HepG2 (cell line): ENCODE data around the gene GC. TPM values are rescaled to one million over a fixed set of nuclear protein-coding genes. Genes with fewer than 3 reads are reported as not detected.

Experiments
- ATAC-seq: fragments of 200-7000 bp; cut with Tn5 transposase; 3 replicates; pipeline ENCODE4 v1.9.1; 2020; ENCODE audit warnings: mild to moderate bottlenecking, moderate library complexity
- BruUV-seq: library from RNA; stranded (reverse); fragments of 400-500 nt; replicated peaks from 2 replicates; lab custom pipeline; 2021; lab: Mats Ljungman, UMichigan
- CTCF ChIA-PET: fragments of 300-600 bp; formaldehyde crosslinking; extraction: SDS; loops from one replicate; lab custom pipeline; 2021; ENCODE audit warnings: low total read pairs, inconsistent platforms, low intra/inter-chr PET ratio; lab: Yijun Ruan, JAX
- POLR2A ChIA-PET: fragments of 350-600 bp; sonication (Branson Sonifier 250); formaldehyde crosslinking; loops from one replicate; lab custom pipeline; 2020; ENCODE audit warnings: antibody characterized with exemption, inconsistent platforms; lab: Yijun Ruan, JAX
- DNase-seq: peaks from one replicate; pipeline ENCODE4 v3.0.0-alpha.2; 2015; ENCODE audit warnings: low spot score
- FAIRE-seq: peaks from 3 replicates; lab custom pipeline; 2011; peaks lifted over from hg19 to GRCh38; lab: Jason Lieb, UNC
- H2AFZ ChIP-seq: one replicate; pipeline ENCODE4 v1.6.1; 2011; ENCODE audit warnings: low read length, inconsistent platforms
- H3K27ac ChIP-seq: fragments of 300-600 bp; 3 replicates; pipeline ENCODE4 v1.8.0; 2011; ENCODE audit warnings: mixed run types, mild to moderate bottlenecking, mixed read lengths, low read length, inconsistent platforms; ENCODE audit not compliant: insufficient read depth; ENCODE audit errors: extremely low read length
- H3K27me3 ChIP-seq, 2 experiments: fragments of 200-600 bp in 1 of 2; 2 replicates in 1 of 2; 3 replicates in 1 of 2; pipeline versions ENCODE4 v1.6.0 to v1.8.0; 2011; ENCODE audit warnings: low read length in 2 of 2, mild to moderate bottlenecking in 2 of 2, moderate library complexity in 2 of 2, inconsistent platforms in 1 of 2; ENCODE audit not compliant: insufficient read depth in 2 of 2, control insufficient read depth in 1 of 2
- H3K36me3 ChIP-seq, 2 experiments: fragments of 200-600 bp in 1 of 2; replicated peaks in 1 of 2; 2 replicates in 1 of 2; 3 replicates in 1 of 2; pipeline versions ENCODE4 v1.5.1 to v1.8.0; 2011; ENCODE audit warnings: low read length in 2 of 2, inconsistent platforms in 1 of 2; ENCODE audit not compliant: insufficient read depth in 2 of 2, control insufficient read depth in 1 of 2
- H3K4me1 ChIP-seq: 2 replicates; pipeline ENCODE4 v1.5.1; 2012; ENCODE audit warnings: low read length, inconsistent platforms; ENCODE audit not compliant: insufficient read depth
- H3K4me2 ChIP-seq: 2 replicates; pipeline ENCODE4 v1.6.0; 2011; ENCODE audit warnings: low read depth, low read length, inconsistent platforms
- H3K4me3 ChIP-seq, 3 experiments: fragments of 200-600 bp in 1 of 3; sonication (generic), shearing (Covaris generic) in 1 of 3; replicated peaks in 1 of 3; 2 replicates each; pipeline ENCODE4 v1.5.1; 2011 to 2016; ENCODE audit warnings: low read length in 3 of 3, inconsistent platforms in 2 of 3, low read depth in 2 of 3, mild to moderate bottlenecking in 2 of 3, control low read depth in 1 of 3, mixed read lengths in 1 of 3; ENCODE audit not compliant: insufficient read depth in 1 of 3
- H3K79me2 ChIP-seq: one replicate; pipeline ENCODE4 v1.6.1; 2011; ENCODE audit warnings: low read length, inconsistent platforms; ENCODE audit not compliant: insufficient read depth
- H3K9ac ChIP-seq: 2 replicates; pipeline ENCODE4 v1.6.0; 2011; ENCODE audit warnings: mild to moderate bottlenecking, low read depth, low read length, inconsistent platforms; ENCODE audit not compliant: insufficient read depth
- H3K9me3 ChIP-seq: 2 replicates; pipeline ENCODE4 v1.5.1; 2012; ENCODE audit warnings: mild to moderate bottlenecking, low read length
- H4K20me1 ChIP-seq: 2 replicates; pipeline ENCODE4 v1.6.0; 2011; ENCODE audit warnings: inconsistent platforms, mild to moderate bottlenecking, low read length, moderate library complexity; ENCODE audit not compliant: insufficient read depth
- EP300 ChIP-seq, 3 experiments: sonication (generic) in 1 of 3; formaldehyde crosslinking in 1 of 3; IDR thresholded peaks; 2 replicates each; pipeline versions ENCODE4 v1.5.1 to v1.6.1; 2011 to 2020; ENCODE audit warnings: low read depth in 2 of 3, low read length in 2 of 3, borderline replicate concordance in 1 of 3, improper control_type of control experiment in 1 of 3, mild to moderate bottlenecking in 1 of 3, missing genetic modification reagents in 1 of 3, moderate library complexity in 1 of 3
- ESRRA ChIP-seq: sonication (generic); formaldehyde crosslinking; IDR thresholded peaks from 2 replicates; pipeline ENCODE4 v1.5.1; 2020; ENCODE audit warnings: mild to moderate bottlenecking, low read depth, missing genetic modification reagents
- GATAD1 ChIP-seq: IDR thresholded peaks from 2 replicates; pipeline ENCODE4 v1.6.1; 2016; ENCODE audit warnings: missing genetic modification reagents, missing compliant biosample characterization
- HDAC1 ChIP-seq: sonication (generic); formaldehyde crosslinking; IDR thresholded peaks from 2 replicates; pipeline ENCODE4 v1.5.1; 2020; ENCODE audit warnings: mild to moderate bottlenecking, missing genetic modification reagents
- HOXD1 ChIP-seq: sonication (generic); formaldehyde crosslinking; IDR thresholded peaks from 2 replicates; pipeline ENCODE4 v1.5.0; 2020; ENCODE audit warnings: missing genetic modification reagents
- NR1H2 ChIP-seq: sonication (generic); formaldehyde crosslinking; IDR thresholded peaks from 2 replicates; pipeline ENCODE4 v1.8.1; 2022; ENCODE audit warnings: low read depth, missing genetic modification reagents, borderline replicate concordance
- PRDM4 ChIP-seq: sonication (generic); formaldehyde crosslinking; IDR thresholded peaks from 2 replicates; pipeline ENCODE4 v1.9.0; 2021; ENCODE audit warnings: missing genetic modification reagents, borderline replicate concordance
- REST ChIP-seq, 2 experiments: IDR thresholded peaks; 2 replicates each; pipeline ENCODE4 v1.6.1; 2011 to 2012; ENCODE audit warnings: low read length in 2 of 2, borderline replicate concordance in 1 of 2, low read depth in 1 of 2, mild to moderate bottlenecking in 1 of 2, moderate library complexity in 1 of 2
- SYNCRIP ChIP-seq: fragments of 200-400 bp; formaldehyde crosslinking; IDR thresholded peaks from 2 replicates; pipeline ENCODE4 v1.6.1; 2018; ENCODE audit warnings: mild to moderate bottlenecking, low read depth, low read length; ENCODE audit not compliant: insufficient read depth
- TBP ChIP-seq: sonication (generic); formaldehyde crosslinking; IDR thresholded peaks from 2 replicates; pipeline ENCODE4 v1.5.0; 2020; ENCODE audit warnings: missing genetic modification reagents
- TCF12 ChIP-seq, 2 experiments: fragments of 450-650 bp in 1 of 2; sonication (generic) in 1 of 2; formaldehyde crosslinking in 1 of 2; IDR thresholded peaks; 2 replicates each; pipeline versions ENCODE4 v1.6.1 to v1.8.0; 2017 to 2022; ENCODE audit warnings: antibody characterized with exemption in 1 of 2, mild to moderate bottlenecking in 1 of 2, missing genetic modification reagents in 1 of 2, moderate library complexity in 1 of 2
- ZNF180 ChIP-seq: sonication (generic); formaldehyde crosslinking; IDR thresholded peaks from 2 replicates; pipeline ENCODE4 v1.4.0; 2020; ENCODE audit warnings: low read depth, missing genetic modification reagents, borderline replicate concordance
- ZNF552 ChIP-seq: sonication (generic); formaldehyde crosslinking; IDR thresholded peaks from 2 replicates; pipeline ENCODE4 v1.9.0; 2022; ENCODE audit warnings: missing genetic modification reagents, mild to moderate bottlenecking, borderline replicate concordance
- whole genome bisulfite sequencing: methylation state at CpG from one replicate; pipeline ENCODE4 v1.1.6; 2017; ENCODE audit warnings: low lambda C conversion rate; 5-methylcytosine and 5-hydroxymethylcytosine counted together
- in situ Hi-C: cut with HindIII; loops from 2 replicates; pipeline ENCODE4 v1.10.0; 2017; ENCODE audit warnings: low pct_unique_long_range_greater_than_20kb; ENCODE audit not compliant: extremely low pct_ligation_motif_present
- intact Hi-C: fragments of 100-400 bp; cut with micrococcal nuclease; formaldehyde crosslinking; loops from one replicate; pipeline ENCODE4 v1.10.0; 2022; ENCODE audit not compliant: unreplicated experiment
- polyA plus RNA-seq, 8 experiments: library from polyadenylated mRNA; depleted of rRNA in 3 of 8; stranded (reverse) in 7 of 8; unstranded in 1 of 8; fragments of >200 nt; fragmentation: Illumina TruSeq in 4 of 8; extraction: Trizol in 4 of 8; gene quantifications; 2 replicates each; pipeline versions ENCODE4 v1.2.1 to v1.2.3, GENCODE V29; 2011 to 2016; ENCODE audit warnings: low read depth in 4 of 8, missing spikeins in 1 of 8, mixed read lengths in 1 of 8; ENCODE audit not compliant: insufficient read depth in 1 of 8
- total RNA-seq, 5 experiments: library from RNA; depleted of rRNA; stranded (reverse); fragments of >200 nt; fragmentation: Illumina TruSeq; extraction: Trizol; gene quantifications; 2 replicates each; pipeline ENCODE4 v1.2.3, GENCODE V29; 2016; ENCODE audit warnings: low read depth in 1 of 5
- TF ChIP-seq, protein P1 (sequence below): sonication (generic); formaldehyde crosslinking; IDR thresholded peaks from 2 replicates; pipeline ENCODE4 v1.5.0; 2020; ENCODE audit warnings: missing genetic modification reagents, mild to moderate bottlenecking, borderline replicate concordance

The GC gene
- total and polyA plus RNA-seq, 2 of the 13 experiments (the other 11 are each of a cell fraction or from before 2014, with no cell fraction given): 0.18 to 0.35 TPM

DNA sequence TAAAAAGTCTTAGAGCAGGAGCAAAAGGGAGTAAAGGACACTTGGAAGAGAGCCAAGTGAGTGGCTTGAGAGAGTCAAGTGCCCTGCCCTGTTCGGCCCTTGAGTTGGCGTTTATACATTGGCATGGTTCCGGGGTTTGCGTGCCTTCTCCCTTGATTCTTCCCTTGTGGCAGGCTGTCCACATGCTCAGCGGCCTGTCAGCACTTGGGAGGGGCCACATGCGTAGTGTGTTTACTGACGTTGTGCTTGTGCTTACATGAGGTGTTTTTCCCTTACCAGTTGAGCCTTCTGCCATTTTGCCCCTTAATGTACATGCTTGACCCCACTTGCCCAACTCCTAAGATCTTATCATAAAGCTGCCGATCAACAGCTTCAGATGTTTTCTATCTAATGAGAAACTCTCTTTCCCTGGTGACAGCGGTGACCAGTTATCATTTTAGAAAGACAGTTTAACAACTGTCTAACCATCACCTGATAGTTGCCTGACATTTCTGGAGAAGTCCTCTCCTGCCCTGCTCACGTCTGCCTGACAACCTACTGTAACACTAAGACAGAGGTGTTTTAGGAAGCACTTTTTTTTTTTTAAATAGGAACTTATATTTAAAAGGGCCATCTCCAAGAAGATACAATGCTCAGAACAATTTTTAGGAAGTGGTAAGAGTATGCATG is 49.5 kb upstream of the GC start:
- H3K4me1 ChIP-seq: no peaks in the 10 kb centered on the region
- no TSS peak for BruUV-seq
- H4K20me1 ChIP-seq: no peaks in the 10 kb centered on the region
- no peak overlapping the region for H3K4me2 ChIP-seq
- no peak overlapping the region for H2AFZ ChIP-seq
- FAIRE-seq (no peak), ATAC-seq (no peak), DNase-seq (no peak)
- CTCF ChIA-PET: no interaction called here
- no peak overlapping the region for H3K9ac ChIP-seq
- no peaks in the 10 kb centered on the region for H3K36me3 ChIP-seq
- H3K79me2 ChIP-seq: no peaks in the 10 kb centered on the region
- intact Hi-C loops: no loop called here
- in situ Hi-C loops: no loop called here
- 47% methylated on average over 10 of the region's 10 CpGs for WGBS
- TF ChIP-seq ZNF552 (CRISPR knock-in tag) (no peak), REST (IDR thresholded peaks at IDR 0.05; ENCODE audit: borderline replicate concordance in 1 of 2, low read depth in 1 of 2, low read length in 2 of 2) (no peak), PRDM4 (CRISPR knock-in tag) (no peak), TBP (CRISPR knock-in tag) (no peak), ESRRA (no peak), EP300 (IDR thresholded peaks at IDR 0.05; ENCODE audit: low read depth in 2 of 2, low read length in 2 of 2) (no peak), EP300 (CRISPR knock-in tag; IDR thresholded peaks at IDR 0.05; ENCODE audit: borderline replicate concordance) (no peak), NR1H2 (CRISPR knock-in tag) (no peak), SYNCRIP (no peak), TCF12 (IDR thresholded peaks at IDR 0.05) (no peak), TCF12 (CRISPR knock-in tag; IDR thresholded peaks at IDR 0.05) (no peak), ZNF180 (CRISPR knock-in tag) (no peak), GATAD1 (CRISPR knock-in tag) (no peak), HDAC1 (CRISPR knock-in tag) (no peak), HOXD1 (no peak)
- TF ChIP-seq, protein P1, sequence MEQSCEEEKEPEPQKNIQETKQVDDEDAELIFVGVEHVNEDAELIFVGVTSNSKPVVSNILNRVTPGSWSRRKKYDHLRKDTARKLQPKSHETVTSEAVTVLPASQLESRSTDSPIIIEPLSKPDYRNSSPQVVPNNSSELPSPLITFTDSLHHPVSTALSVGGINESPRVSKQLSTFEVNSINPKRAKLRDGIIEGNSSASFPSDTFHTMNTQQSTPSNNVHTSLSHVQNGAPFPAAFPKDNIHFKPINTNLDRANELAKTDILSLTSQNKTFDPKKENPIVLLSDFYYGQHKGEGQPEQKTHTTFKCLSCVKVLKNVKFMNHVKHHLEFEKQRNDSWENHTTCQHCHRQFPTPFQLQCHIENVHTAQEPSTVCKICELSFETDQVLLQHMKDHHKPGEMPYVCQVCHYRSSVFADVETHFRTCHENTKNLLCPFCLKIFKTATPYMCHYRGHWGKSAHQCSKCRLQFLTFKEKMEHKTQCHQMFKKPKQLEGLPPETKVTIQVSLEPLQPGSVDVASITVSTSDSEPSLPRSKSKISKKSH (CRISPR knock-in tag): no peak
- TF ChIP-seq, all 625 proteins: peak for 0
- Histone ChIP-seq H3K27ac (no peak overlapping the region), H3K27me3 (no peaks in the 10 kb centered on the region; a peak in 1 of 5 replicates), H3K9me3 (peaks cover 45% of the 10 kb centered on the region), H3K4me3 (no peak overlapping the region)
- POLR2A ChIA-PET: no interaction called here
